WTC11 (cell line): ENCODE results near the gene POLR3G. TPM values are rescaled to one million over a fixed set of nuclear protein-coding genes. Genes with fewer than 3 reads are reported as not detected.
A peak's percentile ranks its signal among the peaks of the same experiment; 100 is the strongest.

Experiments used
- ATAC-seq: fragments of 200-7000 bp; cut with Tn5 transposase; 2 replicates; pipeline ENCODE4 v1.10.0; 2021; ENCODE audit warnings: mild to moderate bottlenecking, moderate library complexity
- CTCF ChIA-PET: fragments of 300-600 bp; sonication (Branson Sonifier 250); formaldehyde crosslinking; loops from one replicate; lab custom pipeline; 2021; ENCODE audit warnings: antibody characterized with exemption; lab: Charles Lee
- POLR2A ChIA-PET: fragments of 350-600 bp; sonication (Branson Sonifier 250); formaldehyde crosslinking; loops from one replicate; lab custom pipeline; 2021; ENCODE audit warnings: antibody characterized with exemption; lab: Charles Lee
- DNase-seq: peaks from one replicate; pipeline ENCODE4 v3.0.0; 2021; ENCODE audit warnings: low spot score
- H3K27ac Mint-ChIP-seq: 2 replicates; pipeline ENCODE4 v1.8.0; 2021; ENCODE audit warnings: mixed read lengths
- H3K27me3 Mint-ChIP-seq: 2 replicates; pipeline ENCODE4 v1.8.0; 2021; ENCODE audit warnings: low read depth, mild to moderate bottlenecking, moderate library complexity, mixed read lengths
- H3K36me3 Mint-ChIP-seq: 2 replicates; pipeline ENCODE4 v1.8.0; 2021; ENCODE audit warnings: mixed read lengths
- H3K4me1 Mint-ChIP-seq: 2 replicates; pipeline ENCODE4 v1.8.0; 2022; ENCODE audit warnings: mixed read lengths
- H3K4me3 Mint-ChIP-seq: 2 replicates; pipeline ENCODE4 v1.8.0; 2021; ENCODE audit warnings: mild to moderate bottlenecking, moderate library complexity, mixed read lengths
- H3K9me3 Mint-ChIP-seq: 2 replicates; pipeline ENCODE4 v1.8.0; 2021; ENCODE audit warnings: mixed read lengths
- FOXP1 ChIP-seq: sonication (generic); formaldehyde crosslinking; IDR thresholded peaks from 2 replicates; pipeline ENCODE4 v1.8.0; 2022; ENCODE audit warnings: missing genetic modification reagents, mild to moderate bottlenecking, moderate library complexity, borderline replicate concordance
- IRF2 ChIP-seq: sonication (generic); formaldehyde crosslinking; IDR thresholded peaks from 2 replicates; pipeline ENCODE4 v1.8.0; 2022; ENCODE audit warnings: low read depth, missing genetic modification reagents, borderline replicate concordance
- total RNA-seq: library from RNA; stranded (reverse); gene quantifications from 3 replicates; pipeline ENCODE4 v1.2.3, GENCODE V29; 2021
- TF ChIP-seq, protein P1 (sequence below): sonication (generic); formaldehyde crosslinking; IDR thresholded peaks from 2 replicates; pipeline ENCODE4 v1.8.0; 2022; ENCODE audit warnings: missing genetic modification reagents
- TF ChIP-seq, protein P2 (sequence below): sonication (generic); formaldehyde crosslinking; IDR thresholded peaks from 2 replicates; pipeline ENCODE4 v1.8.1; 2022; ENCODE audit warnings: missing genetic modification reagents, borderline replicate concordance
- TF ChIP-seq, protein P3 (sequence below): sonication (generic); formaldehyde crosslinking; conservative IDR thresholded peaks from 2 replicates; pipeline ENCODE4 v1.8.1; 2023; ENCODE audit warnings: mild to moderate bottlenecking, low read depth, missing genetic modification reagents, moderate library complexity
- TF ChIP-seq, protein P4 (sequence below): sonication (generic); formaldehyde crosslinking; IDR thresholded peaks from 2 replicates; pipeline ENCODE4 v1.8.1; 2023; ENCODE audit warnings: mild to moderate bottlenecking, missing genetic modification reagents

The POLR3G gene
- total RNA-seq, 1 experiment from 2014 or later = 95.4 TPM

DNA sequence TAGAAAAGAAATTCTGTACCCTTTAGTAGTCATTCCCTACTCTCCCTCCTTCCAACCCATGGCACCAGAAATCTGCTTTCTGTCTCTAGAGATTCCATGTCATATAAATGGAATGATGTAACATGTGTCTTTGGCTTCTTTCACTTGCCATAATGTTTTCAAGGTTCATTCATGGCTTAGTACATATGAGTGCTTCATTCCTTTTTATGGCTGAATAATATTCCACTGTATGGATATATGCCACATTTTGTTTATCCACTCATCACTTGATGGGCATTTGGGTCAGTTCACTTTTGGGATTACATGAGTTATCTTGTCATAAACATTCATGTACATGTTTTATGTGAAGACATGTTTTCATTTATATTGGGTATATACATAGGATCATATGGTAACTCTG lies 19.4 kb downstream of the POLR3G start (continued):
- TF ChIP-seq, protein P1, sequence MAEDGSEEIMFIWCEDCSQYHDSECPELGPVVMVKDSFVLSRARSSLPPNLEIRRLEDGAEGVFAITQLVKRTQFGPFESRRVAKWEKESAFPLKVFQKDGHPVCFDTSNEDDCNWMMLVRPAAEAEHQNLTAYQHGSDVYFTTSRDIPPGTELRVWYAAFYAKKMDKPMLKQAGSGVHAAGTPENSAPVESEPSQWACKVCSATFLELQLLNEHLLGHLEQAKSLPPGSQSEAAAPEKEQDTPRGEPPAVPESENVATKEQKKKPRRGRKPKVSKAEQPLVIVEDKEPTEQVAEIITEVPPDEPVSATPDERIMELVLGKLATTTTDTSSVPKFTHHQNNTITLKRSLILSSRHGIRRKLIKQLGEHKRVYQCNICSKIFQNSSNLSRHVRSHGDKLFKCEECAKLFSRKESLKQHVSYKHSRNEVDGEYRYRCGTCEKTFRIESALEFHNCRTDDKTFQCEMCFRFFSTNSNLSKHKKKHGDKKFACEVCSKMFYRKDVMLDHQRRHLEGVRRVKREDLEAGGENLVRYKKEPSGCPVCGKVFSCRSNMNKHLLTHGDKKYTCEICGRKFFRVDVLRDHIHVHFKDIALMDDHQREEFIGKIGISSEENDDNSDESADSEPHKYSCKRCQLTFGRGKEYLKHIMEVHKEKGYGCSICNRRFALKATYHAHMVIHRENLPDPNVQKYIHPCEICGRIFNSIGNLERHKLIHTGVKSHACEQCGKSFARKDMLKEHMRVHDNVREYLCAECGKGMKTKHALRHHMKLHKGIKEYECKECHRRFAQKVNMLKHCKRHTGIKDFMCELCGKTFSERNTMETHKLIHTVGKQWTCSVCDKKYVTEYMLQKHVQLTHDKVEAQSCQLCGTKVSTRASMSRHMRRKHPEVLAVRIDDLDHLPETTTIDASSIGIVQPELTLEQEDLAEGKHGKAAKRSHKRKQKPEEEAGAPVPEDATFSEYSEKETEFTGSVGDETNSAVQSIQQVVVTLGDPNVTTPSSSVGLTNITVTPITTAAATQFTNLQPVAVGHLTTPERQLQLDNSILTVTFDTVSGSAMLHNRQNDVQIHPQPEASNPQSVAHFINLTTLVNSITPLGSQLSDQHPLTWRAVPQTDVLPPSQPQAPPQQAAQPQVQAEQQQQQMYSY (CRISPR knock-in tag) = no peak
- TF ChIP-seq, all 79 proteins: peak for 0

DNA sequence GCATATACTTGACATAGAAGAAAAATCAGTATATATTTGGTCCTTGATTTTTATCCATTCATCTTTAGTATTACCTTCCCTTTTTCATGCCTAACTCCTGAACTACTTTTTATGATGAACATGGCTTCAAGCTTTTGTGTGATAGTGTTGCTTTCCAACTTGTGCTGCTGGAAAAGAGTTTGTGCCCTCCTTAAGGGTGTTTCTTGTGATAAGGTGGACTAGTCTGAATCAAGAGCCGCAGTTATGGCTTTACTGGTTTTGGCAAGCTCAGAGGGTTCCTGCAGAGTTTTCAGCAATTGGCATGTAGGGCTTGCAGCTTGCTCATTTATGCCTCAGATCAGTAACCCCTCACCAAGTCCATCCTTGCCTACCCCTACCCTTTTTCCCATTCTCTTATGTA lies 20.5 kb downstream of the POLR3G start:
- CTCF ChIA-PET = no interaction called here
- POLR2A ChIA-PET = no interaction called here
- no peaks in the 10 kb centered on the region for H3K9me3 Mint-ChIP-seq

More for the DNA sequence above, 20.5 kb downstream of the POLR3G start:
- no peaks in the 10 kb centered on the region for H3K27me3 Mint-ChIP-seq
- no peak overlapping the region for H3K4me3 Mint-ChIP-seq
- ATAC-seq (no peak), DNase-seq (no peak)
- H3K36me3 Mint-ChIP-seq = peaks cover 45% of the 10 kb centered on the region
- H3K27ac Mint-ChIP-seq = 0 out of 2 replicates have a peak overlapping the region, but pooled peaks have one; percentile 47
- TF ChIP-seq FOXP1 (CRISPR knock-in tag) (no peak), IRF2 (CRISPR knock-in tag) (no peak)
- TF ChIP-seq, protein P1 (CRISPR knock-in tag) = no peak
- TF ChIP-seq, protein P2, sequence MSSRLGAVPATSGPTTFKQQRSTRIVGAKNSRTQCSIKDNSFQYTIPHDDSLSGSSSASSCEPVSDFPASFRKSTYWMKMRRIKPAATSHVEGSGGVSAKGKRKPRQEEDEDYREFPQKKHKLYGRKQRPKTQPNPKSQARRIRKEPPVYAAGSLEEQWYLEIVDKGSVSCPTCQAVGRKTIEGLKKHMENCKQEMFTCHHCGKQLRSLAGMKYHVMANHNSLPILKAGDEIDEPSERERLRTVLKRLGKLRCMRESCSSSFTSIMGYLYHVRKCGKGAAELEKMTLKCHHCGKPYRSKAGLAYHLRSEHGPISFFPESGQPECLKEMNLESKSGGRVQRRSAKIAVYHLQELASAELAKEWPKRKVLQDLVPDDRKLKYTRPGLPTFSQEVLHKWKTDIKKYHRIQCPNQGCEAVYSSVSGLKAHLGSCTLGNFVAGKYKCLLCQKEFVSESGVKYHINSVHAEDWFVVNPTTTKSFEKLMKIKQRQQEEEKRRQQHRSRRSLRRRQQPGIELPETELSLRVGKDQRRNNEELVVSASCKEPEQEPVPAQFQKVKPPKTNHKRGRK (CRISPR knock-in tag) = no peak
- TF ChIP-seq, protein P3, sequence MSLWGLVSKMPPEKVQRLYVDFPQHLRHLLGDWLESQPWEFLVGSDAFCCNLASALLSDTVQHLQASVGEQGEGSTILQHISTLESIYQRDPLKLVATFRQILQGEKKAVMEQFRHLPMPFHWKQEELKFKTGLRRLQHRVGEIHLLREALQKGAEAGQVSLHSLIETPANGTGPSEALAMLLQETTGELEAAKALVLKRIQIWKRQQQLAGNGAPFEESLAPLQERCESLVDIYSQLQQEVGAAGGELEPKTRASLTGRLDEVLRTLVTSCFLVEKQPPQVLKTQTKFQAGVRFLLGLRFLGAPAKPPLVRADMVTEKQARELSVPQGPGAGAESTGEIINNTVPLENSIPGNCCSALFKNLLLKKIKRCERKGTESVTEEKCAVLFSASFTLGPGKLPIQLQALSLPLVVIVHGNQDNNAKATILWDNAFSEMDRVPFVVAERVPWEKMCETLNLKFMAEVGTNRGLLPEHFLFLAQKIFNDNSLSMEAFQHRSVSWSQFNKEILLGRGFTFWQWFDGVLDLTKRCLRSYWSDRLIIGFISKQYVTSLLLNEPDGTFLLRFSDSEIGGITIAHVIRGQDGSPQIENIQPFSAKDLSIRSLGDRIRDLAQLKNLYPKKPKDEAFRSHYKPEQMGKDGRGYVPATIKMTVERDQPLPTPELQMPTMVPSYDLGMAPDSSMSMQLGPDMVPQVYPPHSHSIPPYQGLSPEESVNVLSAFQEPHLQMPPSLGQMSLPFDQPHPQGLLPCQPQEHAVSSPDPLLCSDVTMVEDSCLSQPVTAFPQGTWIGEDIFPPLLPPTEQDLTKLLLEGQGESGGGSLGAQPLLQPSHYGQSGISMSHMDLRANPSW (CRISPR knock-in tag) = no peak
- TF ChIP-seq, protein P4, sequence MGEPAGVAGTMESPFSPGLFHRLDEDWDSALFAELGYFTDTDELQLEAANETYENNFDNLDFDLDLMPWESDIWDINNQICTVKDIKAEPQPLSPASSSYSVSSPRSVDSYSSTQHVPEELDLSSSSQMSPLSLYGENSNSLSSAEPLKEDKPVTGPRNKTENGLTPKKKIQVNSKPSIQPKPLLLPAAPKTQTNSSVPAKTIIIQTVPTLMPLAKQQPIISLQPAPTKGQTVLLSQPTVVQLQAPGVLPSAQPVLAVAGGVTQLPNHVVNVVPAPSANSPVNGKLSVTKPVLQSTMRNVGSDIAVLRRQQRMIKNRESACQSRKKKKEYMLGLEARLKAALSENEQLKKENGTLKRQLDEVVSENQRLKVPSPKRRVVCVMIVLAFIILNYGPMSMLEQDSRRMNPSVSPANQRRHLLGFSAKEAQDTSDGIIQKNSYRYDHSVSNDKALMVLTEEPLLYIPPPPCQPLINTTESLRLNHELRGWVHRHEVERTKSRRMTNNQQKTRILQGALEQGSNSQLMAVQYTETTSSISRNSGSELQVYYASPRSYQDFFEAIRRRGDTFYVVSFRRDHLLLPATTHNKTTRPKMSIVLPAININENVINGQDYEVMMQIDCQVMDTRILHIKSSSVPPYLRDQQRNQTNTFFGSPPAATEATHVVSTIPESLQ (CRISPR knock-in tag) = no peak
- H3K4me1 Mint-ChIP-seq = no peaks in the 10 kb centered on the region
